ENCODE data around the gene ATP8B4. TPM values are rescaled to one million over a fixed set of nuclear protein-coding genes. Genes with fewer than 3 reads are reported as not detected.

The ATP8B4 gene
- polyA plus RNA-seq, 1 experiment = 1.0 TPM

GRCh38 chr15:50071551-50072258, 47.3 kb downstream of the ATP8B4 start:
- TF ChIP-seq CTCF (IDR thresholded peaks at IDR 0.05; ENCODE audit: low read depth, low read length) = no peak
- POLR2A ChIA-PET = no interaction called here
- no peak overlapping the region for H3K4me3 ChIP-seq (ENCODE audit: low read depth, low read length)
- no peaks in the 10 kb centered on the region for H3K9me3 ChIP-seq (ENCODE audit: control insufficient read depth, insufficient read depth, low read length)
- no peak overlapping the region for H3K27ac ChIP-seq (ENCODE audit: low read depth, low read length)
- DNase-seq (ENCODE audit: low read depth, low spot score) = no peak
- CTCF ChIA-PET = no interaction called here
- no peaks in the 10 kb centered on the region for H3K27me3 ChIP-seq (ENCODE audit: control insufficient read depth, insufficient read depth, low read length)

DNA sequence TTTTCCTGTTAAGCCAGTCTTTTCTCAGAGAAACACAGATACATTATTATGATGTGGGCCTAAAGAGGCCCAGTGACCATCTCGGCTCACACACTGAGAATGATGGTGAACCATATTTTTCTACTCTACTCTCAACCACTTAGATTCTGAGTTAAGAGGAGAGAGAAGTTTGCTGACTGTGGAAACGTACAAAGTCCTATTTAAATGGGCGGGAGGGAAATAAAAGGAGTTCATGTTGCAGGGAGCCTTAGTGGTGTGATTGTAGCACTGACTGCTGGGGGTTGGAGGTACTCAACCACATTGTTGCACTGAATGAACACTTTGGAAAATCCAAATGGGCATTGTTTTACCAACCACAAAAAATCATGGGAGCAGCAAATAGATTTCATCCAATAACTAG, 51.0 kb downstream of the ATP8B4 start:
- DNase-seq (ENCODE audit: low read depth, low spot score) = no peak
- Histone ChIP-seq H3K9me3 (ENCODE audit: control insufficient read depth, insufficient read depth, low read length) (no peaks in the 10 kb centered on the region), H3K4me3 (ENCODE audit: low read depth, low read length) (no peak overlapping the region), H3K27ac (ENCODE audit: low read depth, low read length) (no peak overlapping the region), H3K27me3 (ENCODE audit: control insufficient read depth, insufficient read depth, low read length) (no peaks in the 10 kb centered on the region)
- ChIA-PET CTCF (no interaction called here), POLR2A (no interaction called here)
- TF ChIP-seq CTCF (IDR thresholded peaks at IDR 0.05; ENCODE audit: low read depth, low read length) = no peak

GRCh38 chr15:50067254-50067653, 51.8 kb downstream of the ATP8B4 start:
- Histone ChIP-seq H3K9me3 (ENCODE audit: control insufficient read depth, insufficient read depth, low read length) (no peaks in the 10 kb centered on the region), H3K27me3 (ENCODE audit: control insufficient read depth, insufficient read depth, low read length) (no peaks in the 10 kb centered on the region), H3K4me3 (ENCODE audit: low read depth, low read length) (no peak overlapping the region), H3K27ac (ENCODE audit: low read depth, low read length) (no peak overlapping the region)
- no peak for DNase-seq (ENCODE audit: low read depth, low spot score)
- ChIA-PET POLR2A (no interaction called here), CTCF (no interaction called here)
- no peak for TF ChIP-seq CTCF (IDR thresholded peaks at IDR 0.05; ENCODE audit: low read depth, low read length)

DNA sequence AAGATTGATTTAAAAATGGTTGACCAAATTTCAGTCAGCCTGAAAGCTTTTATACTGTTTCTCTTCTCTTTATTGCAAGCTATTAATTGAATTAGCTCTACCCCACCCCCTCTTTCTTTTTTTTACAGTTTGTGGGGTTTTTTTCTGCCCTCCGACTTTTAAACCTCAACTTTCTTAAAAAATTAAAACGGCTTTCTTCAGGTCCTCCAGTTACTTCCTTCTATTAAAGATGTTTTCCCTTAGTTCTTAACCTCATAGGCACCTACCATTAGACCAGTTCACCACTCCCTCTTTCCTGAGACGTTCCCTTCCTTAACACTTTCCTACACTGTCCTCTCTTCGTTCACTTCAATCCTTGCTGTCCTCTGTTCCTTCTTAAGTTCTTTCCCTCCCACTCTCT, 52.4 kb downstream of the ATP8B4 start:
- no peak for DNase-seq (ENCODE audit: low read depth, low spot score)
- no peaks in the 10 kb centered on the region for H3K9me3 ChIP-seq (ENCODE audit: control insufficient read depth, insufficient read depth, low read length)
- no peak overlapping the region for H3K4me3 ChIP-seq (ENCODE audit: low read depth, low read length)
- POLR2A ChIA-PET = no interaction called here
- TF ChIP-seq CTCF (IDR thresholded peaks at IDR 0.05; ENCODE audit: low read depth, low read length) = no peak
- CTCF ChIA-PET = no interaction called here
- H3K27me3 ChIP-seq (ENCODE audit: control insufficient read depth, insufficient read depth, low read length) = no peaks in the 10 kb centered on the region
- H3K27ac ChIP-seq (ENCODE audit: low read depth, low read length) = no peak overlapping the region

GRCh38 chr15:50066202-50066601, 52.8 kb downstream of the ATP8B4 start:
- ChIA-PET CTCF (interaction anchor here (0.6 kb wide), 1 partner anchor 68 kb away, joined by 3 read pairs; no protein-coding TSS in a partner anchor), POLR2A (no interaction called here)
- H3K9me3 ChIP-seq (ENCODE audit: control insufficient read depth, insufficient read depth, low read length) = no peaks in the 10 kb centered on the region
- H3K27ac ChIP-seq (ENCODE audit: low read depth, low read length) = no peak overlapping the region
- H3K4me3 ChIP-seq (ENCODE audit: low read depth, low read length) = no peak overlapping the region
- H3K27me3 ChIP-seq (ENCODE audit: control insufficient read depth, insufficient read depth, low read length) = no peaks in the 10 kb centered on the region
- TF ChIP-seq CTCF (IDR thresholded peaks at IDR 0.05; ENCODE audit: low read depth, low read length) = no peak
- DNase-seq (ENCODE audit: low read depth, low spot score) = no peak
